GM12865 (cell line): ENCODE results near the gene CHST12.
"Not testable (repeated sequence)": the region's sequence is repeated elsewhere in the genome, so short reads cannot be mapped to it uniquely, and the experiment has no call there.

ENCODE experiments used
- DNase-seq: peaks from one replicate; pipeline ENCODE4 v3.0.0; 2010; ENCODE audit warnings: low read depth
- H3K4me3 ChIP-seq: 2 replicates; pipeline ENCODE4 v1.5.1; 2011; ENCODE audit warnings: mild to moderate bottlenecking, low read depth, low read length, control low read depth
- TF ChIP-seq, protein P1 (sequence below): IDR thresholded peaks from 2 replicates; pipeline ENCODE4 v1.5.1; 2011; ENCODE audit warnings: low read length, control low read depth, low read depth, inconsistent platforms; ENCODE audit not compliant: insufficient read depth; ENCODE audit errors: missing control alignments

The CHST12 gene

DNA sequence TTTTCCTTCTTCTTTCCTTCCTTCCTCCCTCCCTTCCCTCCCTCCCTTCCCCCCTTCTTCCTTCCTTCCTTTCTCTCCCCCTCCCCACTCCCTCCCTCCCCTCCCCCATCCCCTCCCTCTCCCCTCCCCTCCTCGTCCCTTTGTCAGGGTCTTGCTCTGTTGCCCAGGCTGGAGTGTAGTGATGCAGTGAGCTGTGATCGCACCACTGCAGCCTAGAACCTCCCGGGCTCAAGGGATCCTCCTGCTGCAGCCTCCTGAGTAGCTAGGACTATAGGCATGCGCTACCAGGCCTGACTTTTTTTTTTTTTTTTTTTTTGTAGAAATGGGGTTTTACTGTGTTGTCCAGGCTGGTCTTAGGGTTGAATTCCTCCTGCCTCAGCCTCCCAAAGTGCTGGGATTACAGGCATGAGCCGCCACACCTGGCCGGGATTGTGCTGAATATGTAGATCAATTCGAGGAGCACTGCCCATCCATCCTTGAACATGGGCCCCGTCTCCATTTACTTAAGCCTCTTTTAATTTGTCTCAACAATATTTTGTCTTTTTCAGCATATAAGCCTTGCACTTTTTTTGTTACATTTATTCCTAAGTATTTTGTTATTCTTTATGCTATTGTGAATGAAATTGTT is 49.3 kb downstream of the CHST12 start:
- H3K4me3 ChIP-seq: no peak overlapping the region
- TF ChIP-seq, protein P1, sequence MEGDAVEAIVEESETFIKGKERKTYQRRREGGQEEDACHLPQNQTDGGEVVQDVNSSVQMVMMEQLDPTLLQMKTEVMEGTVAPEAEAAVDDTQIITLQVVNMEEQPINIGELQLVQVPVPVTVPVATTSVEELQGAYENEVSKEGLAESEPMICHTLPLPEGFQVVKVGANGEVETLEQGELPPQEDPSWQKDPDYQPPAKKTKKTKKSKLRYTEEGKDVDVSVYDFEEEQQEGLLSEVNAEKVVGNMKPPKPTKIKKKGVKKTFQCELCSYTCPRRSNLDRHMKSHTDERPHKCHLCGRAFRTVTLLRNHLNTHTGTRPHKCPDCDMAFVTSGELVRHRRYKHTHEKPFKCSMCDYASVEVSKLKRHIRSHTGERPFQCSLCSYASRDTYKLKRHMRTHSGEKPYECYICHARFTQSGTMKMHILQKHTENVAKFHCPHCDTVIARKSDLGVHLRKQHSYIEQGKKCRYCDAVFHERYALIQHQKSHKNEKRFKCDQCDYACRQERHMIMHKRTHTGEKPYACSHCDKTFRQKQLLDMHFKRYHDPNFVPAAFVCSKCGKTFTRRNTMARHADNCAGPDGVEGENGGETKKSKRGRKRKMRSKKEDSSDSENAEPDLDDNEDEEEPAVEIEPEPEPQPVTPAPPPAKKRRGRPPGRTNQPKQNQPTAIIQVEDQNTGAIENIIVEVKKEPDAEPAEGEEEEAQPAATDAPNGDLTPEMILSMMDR: no peak
- DNase-seq: no peak

DNA sequence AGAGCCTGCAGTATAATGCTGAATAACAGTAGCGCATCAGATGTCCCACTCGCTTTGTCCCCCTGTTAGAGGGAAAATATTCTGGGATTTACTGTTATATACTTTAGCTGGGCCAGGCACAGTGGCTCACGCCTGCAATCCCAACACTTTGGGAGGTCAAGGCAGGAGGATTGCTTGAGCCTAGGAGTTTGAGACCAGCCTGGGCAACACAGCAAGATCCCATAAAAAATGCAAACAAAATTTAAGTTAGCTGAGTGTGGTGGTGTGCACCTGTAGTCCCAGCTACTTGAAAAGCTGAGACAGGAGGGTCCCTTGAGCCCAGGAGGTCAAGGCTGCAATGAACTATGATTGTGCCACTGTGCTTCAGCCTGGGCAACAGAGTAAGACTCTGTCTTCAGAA is 50.4 kb downstream of the CHST12 start:
- not testable (repeated sequence) for H3K4me3 ChIP-seq, DNase-seq

DNA sequence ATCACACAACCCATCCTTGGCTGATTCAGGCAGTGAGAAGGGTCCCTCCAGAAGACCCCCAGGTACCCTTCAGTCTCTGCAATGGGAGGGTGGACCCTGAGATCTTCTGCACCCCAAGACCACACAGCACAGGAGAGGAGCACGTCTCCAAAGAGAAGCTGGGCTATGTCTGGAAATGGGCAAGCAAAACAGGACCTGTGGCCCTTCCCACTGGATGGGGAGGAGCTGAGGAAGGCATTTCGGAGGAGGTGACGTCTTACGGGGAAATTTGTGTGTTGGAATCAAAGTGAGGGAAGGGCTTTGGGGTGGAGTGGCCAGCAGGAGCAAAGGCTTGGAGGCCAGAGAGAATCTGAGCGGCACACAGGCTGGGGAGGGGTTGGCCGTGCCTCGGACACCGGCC is 56.3 kb downstream of the CHST12 start:
- TF ChIP-seq, protein P1: no peak
- no peak overlapping the region for H3K4me3 ChIP-seq
- no peak for DNase-seq

DNA sequence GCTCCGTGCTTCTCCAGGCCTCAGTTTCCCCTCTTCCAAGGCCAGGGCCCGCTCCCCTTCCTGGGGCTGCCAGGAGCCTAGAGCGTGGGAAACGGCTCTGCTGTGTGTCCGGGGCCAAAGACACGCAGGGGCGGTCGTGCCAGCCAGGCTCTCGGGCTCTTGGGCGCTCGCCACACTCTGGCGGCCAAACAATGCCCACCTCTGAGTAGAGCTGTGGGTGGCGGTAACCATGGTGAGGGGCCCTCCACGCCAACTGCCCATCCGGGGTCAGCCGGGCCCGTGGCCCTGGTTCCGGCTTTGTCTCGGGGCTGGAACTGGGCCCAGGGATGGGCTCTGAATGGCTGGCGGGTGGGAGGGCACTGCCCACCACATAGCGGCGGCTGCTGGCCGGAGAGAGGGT is 56.8 kb downstream of the CHST12 start:
- H3K4me3 ChIP-seq: no peak overlapping the region
- DNase-seq: no peak
- TF ChIP-seq, protein P1: no peak

DNA sequence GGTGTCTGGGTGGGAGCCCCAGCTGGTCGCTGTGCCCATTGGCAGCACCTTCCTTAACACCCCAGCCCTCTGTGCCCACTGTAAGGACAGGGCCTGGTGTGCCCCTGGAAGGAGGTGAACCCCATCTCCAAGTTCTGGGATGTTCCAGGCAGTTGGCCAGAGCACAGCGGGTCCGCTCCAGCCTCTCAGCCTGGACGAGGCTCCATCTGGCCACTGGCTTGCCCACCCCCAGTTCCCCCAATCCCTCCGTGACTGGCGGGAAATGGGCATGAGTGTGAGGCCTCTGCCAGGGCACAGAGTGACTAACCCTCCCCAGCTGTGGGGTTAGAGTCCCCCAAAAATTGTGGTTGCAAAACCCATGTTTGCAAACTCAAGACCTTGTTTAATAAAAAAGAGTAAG is 57.2 kb downstream of the CHST12 start:
- no peak overlapping the region for H3K4me3 ChIP-seq
- DNase-seq: no peak
- TF ChIP-seq, protein P1: no peak

DNA sequence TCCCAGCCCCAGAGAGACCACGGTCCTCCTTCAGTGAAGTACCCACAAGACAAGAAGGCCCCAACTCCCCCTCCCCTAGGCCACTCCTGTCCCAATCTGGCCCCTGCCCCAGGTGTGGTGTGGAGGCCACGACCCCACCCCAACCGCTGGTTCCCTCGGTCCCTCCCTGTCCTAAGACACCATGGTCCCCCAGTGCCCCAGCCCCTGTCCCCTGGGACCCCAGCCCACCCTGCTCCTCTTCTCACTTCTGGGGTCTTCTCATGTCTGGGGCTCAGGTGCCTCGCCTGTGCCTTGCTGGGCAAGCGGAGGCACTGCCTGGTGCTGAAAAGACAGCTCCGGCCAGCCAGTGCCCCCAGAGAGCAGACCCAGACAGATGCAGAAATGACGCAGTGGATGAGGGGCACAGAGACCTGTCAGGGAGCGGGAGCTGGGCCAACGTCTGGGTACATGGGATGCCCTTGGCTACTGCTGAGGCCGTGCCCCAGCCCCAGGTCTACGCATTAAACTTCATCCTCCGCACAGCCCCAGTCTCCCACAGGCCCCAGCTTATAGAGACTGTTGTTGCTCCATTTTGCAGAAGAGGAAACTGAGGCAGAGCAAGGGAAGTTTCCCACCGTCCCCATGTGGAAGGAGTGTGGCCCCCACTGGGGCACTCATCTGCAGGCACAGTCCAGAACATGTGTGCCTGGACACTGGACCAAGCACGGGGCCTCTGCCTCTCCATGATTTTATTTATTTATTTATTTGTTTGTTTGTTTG is 58.0 kb downstream of the CHST12 start:
- DNase-seq: no peak
- TF ChIP-seq, protein P1: no peak
- no peak overlapping the region for H3K4me3 ChIP-seq

DNA sequence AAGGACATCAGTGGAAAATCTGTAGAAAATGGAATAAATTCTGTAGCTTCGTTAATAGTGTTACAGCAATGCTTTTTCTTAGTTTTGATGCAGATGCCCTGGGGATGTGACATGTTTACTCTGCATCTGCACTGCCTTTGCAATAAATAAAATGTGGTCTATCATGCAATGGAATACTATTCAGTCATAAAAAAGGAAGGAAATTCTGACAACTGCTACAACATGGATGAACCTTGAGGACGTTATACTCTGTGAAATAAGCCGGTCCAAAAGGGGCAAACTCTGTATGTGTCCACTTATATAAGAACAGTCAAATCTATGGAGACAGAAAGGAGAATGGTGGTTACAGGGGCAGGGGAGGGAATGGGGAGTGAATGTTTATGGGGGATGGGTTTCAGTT is 59.3 kb downstream of the CHST12 start:
- no peak for DNase-seq
- H3K4me3 ChIP-seq: no peak overlapping the region
- TF ChIP-seq, protein P1: no peak
